HepG2 (cell line): ENCODE results near the gene MFSD6. TPM values are rescaled to one million over a fixed set of nuclear protein-coding genes. Genes with fewer than 3 reads are reported as not detected.

Experiments
- EHMT2 ChIP-seq: fragments of 200-600 bp; sonication (generic); IDR thresholded peaks from 2 replicates; pipeline ENCODE4 v1.7.0; 2017; ENCODE audit warnings: antibody characterized with exemption, low read depth, low read length, borderline replicate concordance
- FOSL2 ChIP-seq: sonication (generic); formaldehyde crosslinking; IDR thresholded peaks from 2 replicates; pipeline ENCODE4 v1.4.0; 2020; ENCODE audit warnings: missing genetic modification reagents
- KLF16 ChIP-seq, 2 experiments: sonication (generic) in 1 of 2; formaldehyde crosslinking in 1 of 2; IDR thresholded peaks; 2 replicates each; pipeline versions ENCODE4 v1.6.1 to v1.8.0; 2016 to 2023; ENCODE audit warnings: missing genetic modification reagents in 2 of 2, missing compliant biosample characterization in 1 of 2
- MIER3 ChIP-seq: IDR thresholded peaks from 2 replicates; pipeline ENCODE4 v1.6.1; 2016; ENCODE audit warnings: missing compliant biosample characterization, borderline replicate concordance
- RERE ChIP-seq: IDR thresholded peaks from 2 replicates; pipeline ENCODE4 v1.6.1; 2016; ENCODE audit warnings: low read depth, missing genetic modification reagents, missing compliant biosample characterization
- RXRB ChIP-seq: IDR thresholded peaks from 2 replicates; pipeline ENCODE4 v1.6.1; 2016; ENCODE audit warnings: borderline replicate concordance, missing genetic modification reagents, missing compliant biosample characterization
- SOX13 ChIP-seq, 3 experiments: fragments of 450-650 bp in 1 of 3; sonication (generic) in 1 of 3; formaldehyde crosslinking in 1 of 3; IDR thresholded peaks in 2 of 3; conservative IDR thresholded peaks in 1 of 3; 2 replicates each; pipeline versions ENCODE4 v1.5.0 to v1.6.1; 2016 to 2020; ENCODE audit warnings: antibody characterized with exemption in 1 of 3, mild to moderate bottlenecking in 1 of 3, missing compliant biosample characterization in 1 of 3, missing genetic modification reagents in 1 of 3, moderate library complexity in 1 of 3
- TRIM24 ChIP-seq: sonication (generic); formaldehyde crosslinking; IDR thresholded peaks from 2 replicates; pipeline ENCODE4 v1.8.0; 2022; ENCODE audit warnings: mild to moderate bottlenecking, missing genetic modification reagents
- ZNF24 ChIP-seq: fragments of 450-650 bp; IDR thresholded peaks from 2 replicates; pipeline ENCODE4 v1.6.1; 2017; ENCODE audit warnings: antibody characterized with exemption, mild to moderate bottlenecking
- ZNF264 ChIP-seq: sonication (generic); formaldehyde crosslinking; IDR thresholded peaks from 2 replicates; pipeline ENCODE4 v1.4.0; 2020; ENCODE audit warnings: missing genetic modification reagents
- ZNF280D ChIP-seq: sonication (generic); formaldehyde crosslinking; IDR thresholded peaks from 2 replicates; pipeline ENCODE4 v1.5.1; 2020; ENCODE audit warnings: mild to moderate bottlenecking, missing genetic modification reagents
- ZUFSP ChIP-seq: sonication (generic); formaldehyde crosslinking; IDR thresholded peaks from 2 replicates; pipeline ENCODE4 v1.9.0; 2021; ENCODE audit warnings: missing genetic modification reagents, mild to moderate bottlenecking, borderline replicate concordance
- polyA plus RNA-seq, 8 experiments: library from polyadenylated mRNA; depleted of rRNA in 3 of 8; stranded (reverse) in 7 of 8; unstranded in 1 of 8; fragments of >200 nt; fragmentation: Illumina TruSeq in 4 of 8; extraction: Trizol in 4 of 8; gene quantifications; 2 replicates each; pipeline versions ENCODE4 v1.2.1 to v1.2.3, GENCODE V29; 2011 to 2016; ENCODE audit warnings: low read depth in 4 of 8, missing spikeins in 1 of 8, mixed read lengths in 1 of 8; ENCODE audit not compliant: insufficient read depth in 1 of 8
- total RNA-seq, 5 experiments: library from RNA; depleted of rRNA; stranded (reverse); fragments of >200 nt; fragmentation: Illumina TruSeq; extraction: Trizol; gene quantifications; 2 replicates each; pipeline ENCODE4 v1.2.3, GENCODE V29; 2016; ENCODE audit warnings: low read depth in 1 of 5

The MFSD6 gene
- total and polyA plus RNA-seq, 2 of the 13 experiments (the other 11 are each of a cell fraction or from before 2014, with no cell fraction given) = 0.92 to 1.4 TPM

GRCh38 chr2:190528521-190529001 is 120.4 kb downstream of the MFSD6 start (continued):
- TF ChIP-seq RERE (CRISPR knock-in tag) (0 out of 2 replicates have a peak, but pooled peaks have one; percentile 40), ZUFSP (CRISPR knock-in tag) (no peak), RXRB (CRISPR knock-in tag) (0 out of 2 replicates have a peak, but pooled peaks have one; percentile 42), MIER3 (CRISPR knock-in tag) (no peak), ZNF264 (CRISPR knock-in tag) (peak; percentile 99), SOX13 (IDR thresholded peaks at IDR 0.05) (0 out of 2 replicates have a peak, but pooled peaks have one; percentile 20), SOX13 (CRISPR knock-in tag; conservative IDR thresholded peaks at IDR 0.05 in 1 of 2, IDR thresholded peaks at IDR 0.05 in 1 of 2) (peak in 1 of 2 experiments; percentile 44; a peak in 1 of 4 replicates), TRIM24 (CRISPR knock-in tag) (peak; percentile 46; the same call in 1 of the 2 replicates), KLF16 (CRISPR knock-in tag; IDR thresholded peaks at IDR 0.05) (peak in 1 of 2 experiments; percentile 56; a peak in 1 of 4 replicates), ZNF280D (CRISPR knock-in tag) (peak; percentile 68; the same call in 1 of the 2 replicates), EHMT2 (peak; percentile 54; the same call in 1 of the 2 replicates), FOSL2 (CRISPR knock-in tag) (peak; percentile 34; the same call in 1 of the 2 replicates), ZNF24 (peak; percentile 85; the same call in 1 of the 2 replicates)
